Stimulated activated CD4-positive, alpha-beta T cell treated with anti-CD3 and anti-CD28 coated beads, Interleukin-4, amount 100 ng/mL, for 4 hours (primary cell): ENCODE measurements around the gene AKR7A3.

Experiments
- DNase-seq, 2 experiments: peaks; one replicate each; pipeline ENCODE4 v3.0.0-alpha.2; 2020

The AKR7A3 gene

GRCh38 chr1:19288324-19289241 lies at the start of gene AKR7A3:
Gene AKR7A3 (minus strand): TSS chr1:19288770. CDS start chr1:19288709, 61 bp downstream.
- DNase-seq: peak; percentile 45 to 57

DNA sequence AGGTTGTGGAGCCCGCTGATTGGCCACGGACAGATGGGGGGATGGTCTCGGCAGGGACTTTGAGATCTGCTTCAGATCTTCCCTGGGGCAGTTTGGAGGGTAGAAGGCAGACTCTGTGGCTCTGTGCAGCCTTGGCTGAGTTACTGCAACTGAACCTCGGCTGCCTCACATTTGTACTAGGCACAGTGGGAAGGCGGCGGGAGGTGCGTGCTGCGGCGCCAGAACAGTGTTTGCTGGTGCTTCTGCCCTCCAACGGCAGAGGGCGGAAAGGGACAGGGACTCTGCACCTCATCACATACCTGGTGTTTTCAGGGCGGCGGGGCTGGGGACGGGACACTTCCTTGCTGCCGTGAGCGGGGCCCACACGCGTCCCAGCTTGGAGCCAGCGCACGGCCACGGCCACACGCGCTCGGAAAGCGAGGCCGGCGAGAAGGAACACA lies 49.8 kb upstream of the AKR7A3 start:
- no peak for DNase-seq

- no peak for DNase-seq
These were observed 48.7 kb upstream of the AKR7A3 start for GRCh38 chr1:19337289-19337688.

DNA sequence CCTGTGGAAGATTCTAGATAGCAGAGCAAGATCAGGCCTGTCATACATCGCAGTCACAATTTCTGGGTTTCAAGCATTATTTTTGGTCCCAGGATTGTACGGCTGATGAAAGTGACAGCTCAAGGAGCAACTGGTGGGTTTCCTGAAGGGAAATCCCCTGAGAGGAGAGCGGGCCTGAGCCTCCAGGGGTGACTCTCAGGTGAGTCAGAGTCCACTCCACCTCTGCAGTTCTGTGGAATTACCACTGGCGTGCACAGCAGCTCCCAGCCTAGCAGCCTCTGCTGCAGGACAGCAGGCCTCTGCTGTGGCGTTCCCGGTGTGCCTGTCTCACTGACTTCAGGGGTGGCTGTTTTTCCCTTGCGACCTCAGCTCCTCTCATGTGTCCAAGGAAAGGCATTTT lies 48.0 kb upstream of the AKR7A3 start:
- peak; percentile 14 to 42 for DNase-seq

- DNase-seq: no peak
These were observed 45.2 kb upstream of the AKR7A3 start for GRCh38 chr1:19333587-19334354.

DNA sequence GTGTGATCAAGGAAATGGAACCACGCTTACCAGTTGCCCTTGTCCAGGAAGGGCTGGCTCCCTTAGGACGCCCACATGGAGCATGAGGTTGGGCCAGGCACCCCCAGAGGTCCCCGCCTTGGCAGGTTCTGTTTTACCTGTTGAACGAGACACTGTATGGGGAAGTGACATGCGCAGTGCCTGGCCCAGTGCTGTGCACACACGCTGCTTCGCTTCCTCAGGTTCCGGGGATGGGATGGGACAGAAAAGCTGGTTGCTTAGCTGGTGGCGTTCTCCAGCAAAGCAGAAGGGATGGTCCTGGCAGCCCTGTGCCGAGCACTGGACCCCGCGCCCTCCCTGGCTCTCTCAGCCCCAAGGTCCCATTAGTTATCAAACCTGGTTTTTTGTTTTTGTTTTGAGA lies 44.3 kb upstream of the AKR7A3 start:
- DNase-seq: no peak

- no peak for DNase-seq
These were observed 42.8 kb upstream of the AKR7A3 start for GRCh38 chr1:19331262-19331878.

DNA sequence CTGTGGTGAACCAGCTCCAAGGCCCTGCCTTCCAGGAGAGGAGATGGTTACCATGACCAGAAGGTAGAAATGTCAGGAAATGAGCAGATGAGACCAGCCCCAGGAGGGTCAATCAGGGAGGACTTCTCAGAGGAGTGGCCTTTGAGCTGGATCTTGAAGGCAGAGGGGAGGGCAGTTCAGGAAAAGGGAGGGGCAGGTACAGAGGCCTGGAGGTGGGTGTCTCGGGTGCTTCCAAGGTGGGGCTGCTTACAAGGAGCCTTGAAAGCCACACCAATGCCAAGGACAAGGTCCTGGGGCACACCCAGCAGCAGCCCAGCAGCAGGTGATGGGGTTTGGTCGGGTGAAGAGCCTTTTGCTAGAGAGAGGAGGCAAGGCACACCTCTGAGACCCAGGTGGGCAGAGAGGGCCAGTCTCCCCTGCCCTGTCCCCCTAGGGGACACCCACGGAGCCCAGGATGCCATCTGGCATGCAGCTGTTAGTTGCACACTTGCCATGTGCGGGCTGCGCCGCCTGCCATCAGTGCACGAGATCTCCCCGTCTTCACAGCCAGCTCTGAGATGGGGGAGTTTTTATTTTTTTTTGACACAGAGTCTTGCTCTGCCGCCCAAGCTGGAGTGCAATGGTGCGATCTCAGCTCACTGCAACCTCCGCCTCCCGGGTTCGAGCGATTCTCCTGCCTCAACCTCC lies 42.0 kb upstream of the AKR7A3 start:
- no peak for DNase-seq

DNA sequence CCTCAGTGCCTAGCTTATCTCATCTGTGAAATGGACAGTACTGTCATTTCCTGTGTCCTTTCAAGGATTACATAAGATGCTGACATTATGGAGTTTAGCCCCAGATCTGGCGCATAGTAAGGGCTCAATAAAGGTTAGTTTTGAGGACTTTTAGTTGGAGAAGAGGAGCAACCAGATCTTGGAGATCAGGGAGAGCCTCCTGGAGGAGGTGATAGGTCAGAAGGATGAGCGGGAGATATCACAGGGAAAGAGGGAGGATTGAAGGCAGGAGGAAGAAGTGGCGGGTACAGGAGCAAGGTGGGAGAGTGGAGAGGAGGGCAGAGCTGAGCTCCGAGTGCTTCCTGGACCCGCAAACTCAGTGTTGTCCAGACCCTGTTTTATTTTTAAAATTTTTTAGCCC lies 41.0 kb upstream of the AKR7A3 start:
- no peak for DNase-seq

GRCh38 chr1:19329188-19329587 lies 40.6 kb upstream of the AKR7A3 start:
- DNase-seq: no peak

DNA sequence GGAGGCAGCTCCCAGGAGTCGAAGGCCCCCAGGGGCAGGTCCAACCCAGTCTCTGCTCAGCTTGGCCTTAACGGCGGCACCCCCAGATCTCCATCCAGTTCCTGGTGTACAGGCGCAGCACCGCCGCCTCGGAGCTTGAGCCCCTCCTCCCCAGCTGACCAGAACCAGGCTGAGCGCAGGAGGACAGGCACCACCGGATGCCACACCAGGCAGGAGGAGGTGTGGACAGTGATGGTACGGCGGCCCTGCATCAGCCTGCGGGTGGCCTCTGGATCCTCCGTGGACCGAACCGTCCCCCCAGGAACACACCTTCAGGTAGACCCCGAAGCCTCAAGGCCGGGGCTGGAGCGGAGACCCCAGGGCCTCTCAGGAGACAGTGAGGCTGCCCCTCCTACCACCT lies 39.9 kb upstream of the AKR7A3 start:
- DNase-seq: no peak

- no peak for DNase-seq
These were observed 39.2 kb upstream of the AKR7A3 start for GRCh38 chr1:19327736-19328135.

DNA sequence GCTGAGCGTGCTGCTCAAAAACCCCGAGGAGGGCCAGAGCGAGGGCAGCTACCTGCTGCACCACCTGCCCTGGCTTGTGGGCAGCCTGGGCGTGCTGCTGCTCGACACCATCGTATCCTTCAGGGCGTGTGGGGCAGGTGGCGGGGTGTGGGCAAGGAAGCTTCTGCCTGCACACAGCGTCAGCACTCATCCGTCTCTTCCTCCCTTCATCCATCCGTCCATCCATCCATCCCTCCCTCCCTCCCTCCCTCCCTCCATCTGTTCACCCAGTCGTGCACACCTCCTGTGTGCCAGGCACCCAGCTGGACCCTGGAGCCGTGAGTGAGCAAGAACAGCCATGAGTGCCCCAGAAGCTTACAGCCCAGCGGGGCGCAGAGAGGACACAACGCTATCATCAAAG lies 38.7 kb upstream of the AKR7A3 start:
- no peak for DNase-seq

GRCh38 chr1:19326748-19327065 lies 38.1 kb upstream of the AKR7A3 start:
- DNase-seq: no peak

GRCh38 chr1:19325958-19326747 lies 37.6 kb upstream of the AKR7A3 start:
- DNase-seq: no peak

- no peak for DNase-seq
These were observed 36.9 kb upstream of the AKR7A3 start for GRCh38 chr1:19325368-19325957.

GRCh38 chr1:19324665-19324990 lies 36.1 kb upstream of the AKR7A3 start:
- DNase-seq: no peak

GRCh38 chr1:19323987-19324664 lies 35.6 kb upstream of the AKR7A3 start:
- no peak for DNase-seq

GRCh38 chr1:19322481-19322880 lies 33.9 kb upstream of the AKR7A3 start:
- no peak for DNase-seq

GRCh38 chr1:19321071-19321470 lies 32.5 kb upstream of the AKR7A3 start:
- DNase-seq: no peak

- DNase-seq: no peak
These were observed 30.6 kb upstream of the AKR7A3 start for GRCh38 chr1:19319196-19319595.
